HepG2 (cell line): ENCODE results near the gene UGT2A3. TPM values are rescaled to one million over a fixed set of nuclear protein-coding genes. Genes with fewer than 3 reads are reported as not detected.
A peak's percentile ranks its signal among the peaks of the same experiment; 100 is the strongest.

Experiments used
- AHR ChIP-seq: IDR thresholded peaks from 2 replicates; pipeline ENCODE4 v1.6.1; 2018; ENCODE audit warnings: missing genetic modification reagents, missing compliant biosample characterization
- ELF3 ChIP-seq: IDR thresholded peaks from 2 replicates; pipeline ENCODE4 v1.6.1; 2016; ENCODE audit warnings: missing genetic modification reagents, missing compliant biosample characterization
- JUNB ChIP-seq: sonication (generic); formaldehyde crosslinking; IDR thresholded peaks from 2 replicates; pipeline ENCODE4 v1.8.0; 2022; ENCODE audit warnings: missing genetic modification reagents, mild to moderate bottlenecking, borderline replicate concordance
- KDM6A ChIP-seq: IDR thresholded peaks from 2 replicates; pipeline ENCODE4 v1.6.1; 2016; ENCODE audit warnings: low read depth
- KLF11 ChIP-seq: IDR thresholded peaks from 2 replicates; pipeline ENCODE4 v1.6.1; 2016; ENCODE audit warnings: missing compliant biosample characterization
- NFE2 ChIP-seq: sonication (generic); formaldehyde crosslinking; IDR thresholded peaks from 2 replicates; pipeline ENCODE4 v1.4.0; 2020; ENCODE audit warnings: missing genetic modification reagents
- NFYB ChIP-seq: sonication (generic); formaldehyde crosslinking; IDR thresholded peaks from 2 replicates; pipeline ENCODE4 v1.4.0; 2020; ENCODE audit warnings: missing genetic modification reagents
- NR1H2 ChIP-seq: sonication (generic); formaldehyde crosslinking; IDR thresholded peaks from 2 replicates; pipeline ENCODE4 v1.8.1; 2022; ENCODE audit warnings: low read depth, missing genetic modification reagents, borderline replicate concordance
- PAX8 ChIP-seq: sonication (generic); formaldehyde crosslinking; IDR thresholded peaks from 2 replicates; pipeline ENCODE4 v1.8.0; 2022; ENCODE audit warnings: mild to moderate bottlenecking, missing genetic modification reagents, borderline replicate concordance
- SIN3B ChIP-seq: fragments of 150-350 bp; IDR thresholded peaks from 2 replicates; pipeline ENCODE4 v1.6.1; 2014; ENCODE audit warnings: low read length
- TAF15 ChIP-seq: fragments of 200-400 bp; formaldehyde crosslinking; IDR thresholded peaks from one replicate; pipeline ENCODE4 v1.6.1; 2018; ENCODE audit warnings: mild to moderate bottlenecking, low read depth, low read length; ENCODE audit not compliant: poor library complexity, severe bottlenecking
- TOE1 ChIP-seq: sonication (generic); formaldehyde crosslinking; IDR thresholded peaks from 2 replicates; pipeline ENCODE4 v1.4.0; 2020; ENCODE audit warnings: mild to moderate bottlenecking, missing genetic modification reagents
- ZBTB4 ChIP-seq: sonication (generic); formaldehyde crosslinking; IDR thresholded peaks from 2 replicates; pipeline ENCODE4 v1.4.0; 2020; ENCODE audit warnings: missing genetic modification reagents, mild to moderate bottlenecking, borderline replicate concordance
- ZKSCAN8 ChIP-seq: IDR thresholded peaks from 2 replicates; pipeline ENCODE4 v1.6.1; 2016; ENCODE audit warnings: borderline replicate concordance, missing genetic modification reagents, missing compliant biosample characterization
- ZMYM4 ChIP-seq: sonication (generic); formaldehyde crosslinking; IDR thresholded peaks from 2 replicates; pipeline ENCODE4 v1.8.1; 2023; ENCODE audit warnings: mild to moderate bottlenecking, missing genetic modification reagents
- ZNF597 ChIP-seq: sonication (generic); formaldehyde crosslinking; IDR thresholded peaks from 2 replicates; pipeline ENCODE4 v1.5.0; 2020; ENCODE audit warnings: missing genetic modification reagents
- ZNF709 ChIP-seq: sonication (generic); formaldehyde crosslinking; IDR thresholded peaks from 2 replicates; pipeline ENCODE4 v1.5.0; 2020; ENCODE audit warnings: mild to moderate bottlenecking, missing genetic modification reagents
- polyA plus RNA-seq, 8 experiments: library from polyadenylated mRNA; depleted of rRNA in 3 of 8; stranded (reverse) in 7 of 8; unstranded in 1 of 8; fragments of >200 nt; fragmentation: Illumina TruSeq in 4 of 8; extraction: Trizol in 4 of 8; gene quantifications; 2 replicates each; pipeline versions ENCODE4 v1.2.1 to v1.2.3, GENCODE V29; 2011 to 2016; ENCODE audit warnings: low read depth in 4 of 8, missing spikeins in 1 of 8, mixed read lengths in 1 of 8; ENCODE audit not compliant: insufficient read depth in 1 of 8
- total RNA-seq, 5 experiments: library from RNA; depleted of rRNA; stranded (reverse); fragments of >200 nt; fragmentation: Illumina TruSeq; extraction: Trizol; gene quantifications; 2 replicates each; pipeline ENCODE4 v1.2.3, GENCODE V29; 2016; ENCODE audit warnings: low read depth in 1 of 5
- TF ChIP-seq, protein P1 (sequence below): sonication (generic); formaldehyde crosslinking; IDR thresholded peaks from 2 replicates; pipeline ENCODE4 v1.4.0; 2020; ENCODE audit warnings: missing genetic modification reagents, borderline replicate concordance
- TF ChIP-seq, protein P2 (sequence below): sonication (generic); formaldehyde crosslinking; IDR thresholded peaks from 2 replicates; pipeline ENCODE4 v1.8.1; 2023; ENCODE audit warnings: missing genetic modification reagents, mild to moderate bottlenecking, borderline replicate concordance
- TF ChIP-seq, protein P3 (sequence below): sonication (generic); formaldehyde crosslinking; IDR thresholded peaks from 2 replicates; pipeline ENCODE4 v1.5.1; 2020; ENCODE audit warnings: missing genetic modification reagents, mild to moderate bottlenecking, borderline replicate concordance
- TF ChIP-seq, protein P4 (sequence below): sonication (generic); formaldehyde crosslinking; IDR thresholded peaks from 2 replicates; pipeline ENCODE4 v1.5.1; 2020; ENCODE audit warnings: missing genetic modification reagents, mild to moderate bottlenecking, borderline replicate concordance

UGT2A3 gene
- total and polyA plus RNA-seq, 2 of the 13 experiments (the other 11 are each of a cell fraction or from before 2014, with no cell fraction given): 61.3 to 97.2 TPM

- TF ChIP-seq, protein P1, sequence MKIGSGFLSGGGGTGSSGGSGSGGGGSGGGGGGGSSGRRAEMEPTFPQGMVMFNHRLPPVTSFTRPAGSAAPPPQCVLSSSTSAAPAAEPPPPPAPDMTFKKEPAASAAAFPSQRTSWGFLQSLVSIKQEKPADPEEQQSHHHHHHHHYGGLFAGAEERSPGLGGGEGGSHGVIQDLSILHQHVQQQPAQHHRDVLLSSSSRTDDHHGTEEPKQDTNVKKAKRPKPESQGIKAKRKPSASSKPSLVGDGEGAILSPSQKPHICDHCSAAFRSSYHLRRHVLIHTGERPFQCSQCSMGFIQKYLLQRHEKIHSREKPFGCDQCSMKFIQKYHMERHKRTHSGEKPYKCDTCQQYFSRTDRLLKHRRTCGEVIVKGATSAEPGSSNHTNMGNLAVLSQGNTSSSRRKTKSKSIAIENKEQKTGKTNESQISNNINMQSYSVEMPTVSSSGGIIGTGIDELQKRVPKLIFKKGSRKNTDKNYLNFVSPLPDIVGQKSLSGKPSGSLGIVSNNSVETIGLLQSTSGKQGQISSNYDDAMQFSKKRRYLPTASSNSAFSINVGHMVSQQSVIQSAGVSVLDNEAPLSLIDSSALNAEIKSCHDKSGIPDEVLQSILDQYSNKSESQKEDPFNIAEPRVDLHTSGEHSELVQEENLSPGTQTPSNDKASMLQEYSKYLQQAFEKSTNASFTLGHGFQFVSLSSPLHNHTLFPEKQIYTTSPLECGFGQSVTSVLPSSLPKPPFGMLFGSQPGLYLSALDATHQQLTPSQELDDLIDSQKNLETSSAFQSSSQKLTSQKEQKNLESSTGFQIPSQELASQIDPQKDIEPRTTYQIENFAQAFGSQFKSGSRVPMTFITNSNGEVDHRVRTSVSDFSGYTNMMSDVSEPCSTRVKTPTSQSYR: no peak
- no peak for TF ChIP-seq PAX8 (CRISPR knock-in tag)
- no peak for TF ChIP-seq ZNF709
- no peak for TF ChIP-seq NR1H2
- no peak for TF ChIP-seq ZBTB4 (CRISPR knock-in tag)
- TF ChIP-seq, protein P2, sequence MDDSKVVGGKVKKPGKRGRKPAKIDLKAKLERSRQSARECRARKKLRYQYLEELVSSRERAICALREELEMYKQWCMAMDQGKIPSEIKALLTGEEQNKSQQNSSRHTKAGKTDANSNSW (CRISPR knock-in tag): no peak
- TF ChIP-seq ZMYM4 (CRISPR knock-in tag): peak; percentile 58
- TF ChIP-seq SIN3B: no peak
- TF ChIP-seq ZNF597 (CRISPR knock-in tag): no peak
- TF ChIP-seq, protein P3, sequence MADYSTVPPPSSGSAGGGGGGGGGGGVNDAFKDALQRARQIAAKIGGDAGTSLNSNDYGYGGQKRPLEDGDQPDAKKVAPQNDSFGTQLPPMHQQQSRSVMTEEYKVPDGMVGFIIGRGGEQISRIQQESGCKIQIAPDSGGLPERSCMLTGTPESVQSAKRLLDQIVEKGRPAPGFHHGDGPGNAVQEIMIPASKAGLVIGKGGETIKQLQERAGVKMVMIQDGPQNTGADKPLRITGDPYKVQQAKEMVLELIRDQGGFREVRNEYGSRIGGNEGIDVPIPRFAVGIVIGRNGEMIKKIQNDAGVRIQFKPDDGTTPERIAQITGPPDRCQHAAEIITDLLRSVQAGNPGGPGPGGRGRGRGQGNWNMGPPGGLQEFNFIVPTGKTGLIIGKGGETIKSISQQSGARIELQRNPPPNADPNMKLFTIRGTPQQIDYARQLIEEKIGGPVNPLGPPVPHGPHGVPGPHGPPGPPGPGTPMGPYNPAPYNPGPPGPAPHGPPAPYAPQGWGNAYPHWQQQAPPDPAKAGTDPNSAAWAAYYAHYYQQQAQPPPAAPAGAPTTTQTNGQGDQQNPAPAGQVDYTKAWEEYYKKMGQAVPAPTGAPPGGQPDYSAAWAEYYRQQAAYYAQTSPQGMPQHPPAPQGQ (CRISPR knock-in tag): no peak
- no peak for TF ChIP-seq TOE1 (CRISPR knock-in tag)
- no peak for TF ChIP-seq TAF15
- TF ChIP-seq KLF11 (CRISPR knock-in tag): no peak
- no peak for TF ChIP-seq KDM6A
- peak; percentile 75; the same call in 1 of the 2 replicates for TF ChIP-seq ZKSCAN8 (CRISPR knock-in tag)
- no peak for TF ChIP-seq NFE2 (CRISPR knock-in tag)
- TF ChIP-seq AHR (CRISPR knock-in tag): no peak
- TF ChIP-seq, protein P4, sequence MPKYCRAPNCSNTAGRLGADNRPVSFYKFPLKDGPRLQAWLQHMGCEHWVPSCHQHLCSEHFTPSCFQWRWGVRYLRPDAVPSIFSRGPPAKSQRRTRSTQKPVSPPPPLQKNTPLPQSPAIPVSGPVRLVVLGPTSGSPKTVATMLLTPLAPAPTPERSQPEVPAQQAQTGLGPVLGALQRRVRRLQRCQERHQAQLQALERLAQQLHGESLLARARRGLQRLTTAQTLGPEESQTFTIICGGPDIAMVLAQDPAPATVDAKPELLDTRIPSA (CRISPR knock-in tag): no peak
- TF ChIP-seq ELF3: no peak
- no peak for TF ChIP-seq NFYB
- TF ChIP-seq JUNB (CRISPR knock-in tag): no peak
Measured at GRCh38 chr4:68954126-68954525, 2.5 kb upstream of the UGT2A3 start (continued).
